Measurements from ENCODE around the gene MAPK6. TPM values are rescaled to one million over a fixed set of nuclear protein-coding genes. Genes with fewer than 3 reads are reported as not detected.

The MAPK6 gene
- total RNA-seq, 4 donors from 2014 or later, result 14.1 to 34.6 (median 22.3) TPM

DNA sequence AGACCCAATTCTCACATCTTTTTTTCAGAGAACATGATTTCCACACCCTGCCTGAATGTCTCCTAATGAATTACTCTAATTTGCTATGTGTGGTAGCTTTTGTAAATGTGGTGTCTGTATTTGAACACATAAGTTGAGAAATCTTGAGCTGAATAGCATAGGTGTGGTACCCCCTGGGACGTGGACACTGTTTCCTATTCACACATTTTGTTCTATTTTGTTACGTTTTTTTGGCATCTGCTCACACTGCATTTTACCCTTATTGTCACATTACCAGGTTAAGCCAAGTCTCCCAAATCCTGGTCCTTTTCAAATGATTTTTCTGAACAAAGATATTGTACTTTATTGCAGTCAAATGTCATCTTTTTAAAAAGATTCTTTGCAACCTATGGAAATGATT lies 6.8 kb upstream of the MAPK6 start:
- TF ChIP-seq, protein P1, sequence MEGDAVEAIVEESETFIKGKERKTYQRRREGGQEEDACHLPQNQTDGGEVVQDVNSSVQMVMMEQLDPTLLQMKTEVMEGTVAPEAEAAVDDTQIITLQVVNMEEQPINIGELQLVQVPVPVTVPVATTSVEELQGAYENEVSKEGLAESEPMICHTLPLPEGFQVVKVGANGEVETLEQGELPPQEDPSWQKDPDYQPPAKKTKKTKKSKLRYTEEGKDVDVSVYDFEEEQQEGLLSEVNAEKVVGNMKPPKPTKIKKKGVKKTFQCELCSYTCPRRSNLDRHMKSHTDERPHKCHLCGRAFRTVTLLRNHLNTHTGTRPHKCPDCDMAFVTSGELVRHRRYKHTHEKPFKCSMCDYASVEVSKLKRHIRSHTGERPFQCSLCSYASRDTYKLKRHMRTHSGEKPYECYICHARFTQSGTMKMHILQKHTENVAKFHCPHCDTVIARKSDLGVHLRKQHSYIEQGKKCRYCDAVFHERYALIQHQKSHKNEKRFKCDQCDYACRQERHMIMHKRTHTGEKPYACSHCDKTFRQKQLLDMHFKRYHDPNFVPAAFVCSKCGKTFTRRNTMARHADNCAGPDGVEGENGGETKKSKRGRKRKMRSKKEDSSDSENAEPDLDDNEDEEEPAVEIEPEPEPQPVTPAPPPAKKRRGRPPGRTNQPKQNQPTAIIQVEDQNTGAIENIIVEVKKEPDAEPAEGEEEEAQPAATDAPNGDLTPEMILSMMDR (IDR thresholded peaks at IDR 0.05; ENCODE audit: low read depth), result no peak

DNA sequence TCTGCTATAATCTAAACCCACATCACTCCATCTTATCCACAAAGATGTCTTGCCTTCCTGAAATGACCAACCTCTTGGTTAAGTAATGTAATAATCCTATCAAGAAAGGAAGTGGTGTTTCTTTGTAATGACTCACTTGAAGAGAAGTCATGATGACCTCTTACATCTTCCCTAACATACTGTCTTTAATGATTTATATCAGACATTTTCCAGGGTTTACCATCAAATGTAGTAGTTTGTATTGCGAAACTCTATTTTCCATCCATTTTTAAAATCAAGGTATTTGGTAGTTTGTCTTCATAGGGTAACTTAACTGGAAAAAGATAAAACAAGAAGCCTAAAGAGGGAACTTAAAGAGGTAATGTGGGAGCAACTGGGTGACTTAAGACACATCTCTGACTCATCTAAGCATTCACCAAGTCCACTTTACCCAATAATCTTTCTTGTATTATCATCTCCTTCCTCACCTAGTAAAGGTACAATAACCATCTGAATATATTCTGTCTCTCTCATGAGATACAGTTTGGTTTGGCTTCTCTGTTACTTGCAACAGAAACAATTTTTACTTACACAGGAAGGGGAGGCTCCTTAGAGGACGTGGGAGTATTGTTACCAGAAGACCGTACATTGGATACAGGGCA lies 5.7 kb upstream of the MAPK6 start:
- TF ChIP-seq, protein P1 (IDR thresholded peaks at IDR 0.05; ENCODE audit: low read depth), result no peak

DNA sequence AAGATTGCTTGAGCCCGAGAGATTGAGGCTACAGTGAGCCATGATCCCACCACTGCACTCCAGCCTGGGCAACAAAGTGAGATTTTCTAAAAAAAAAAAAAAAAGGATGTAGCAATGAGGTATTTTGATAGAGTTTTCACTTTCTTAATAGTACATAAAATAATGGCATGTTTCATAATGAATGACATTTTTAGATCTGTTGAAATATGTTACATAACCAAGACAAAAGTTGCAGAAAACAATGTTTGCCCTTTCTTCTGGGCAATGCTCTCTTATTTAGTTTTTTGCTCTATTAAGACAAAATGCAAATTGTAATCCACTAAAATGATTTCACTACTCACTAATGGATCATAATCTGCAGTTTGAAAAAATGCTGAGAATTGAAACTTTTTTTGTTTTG lies 4.4 kb upstream of the MAPK6 start:
- TF ChIP-seq, protein P1 (IDR thresholded peaks at IDR 0.05; ENCODE audit: low read depth), result no peak

DNA sequence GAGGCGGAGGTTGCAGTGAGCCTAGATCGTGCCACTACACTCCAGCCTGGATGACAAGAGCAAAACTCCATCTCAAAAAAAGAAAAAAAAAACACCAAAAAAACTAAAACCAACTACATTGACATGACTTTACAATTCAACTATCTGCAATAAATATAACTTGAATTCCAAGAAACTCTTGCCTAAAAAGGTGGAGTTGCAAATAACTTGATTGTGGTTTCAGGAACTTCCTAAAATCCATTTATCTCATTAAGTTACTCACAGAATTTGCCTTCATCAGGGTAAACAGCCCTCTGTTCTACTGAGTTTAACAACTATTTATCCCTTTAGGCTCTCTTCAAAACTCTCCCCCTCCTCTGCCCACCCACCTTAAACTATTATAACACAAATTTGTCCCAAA lies 2.7 kb upstream of the MAPK6 start:
- TF ChIP-seq, protein P1 (IDR thresholded peaks at IDR 0.05; ENCODE audit: low read depth), result no peak

DNA sequence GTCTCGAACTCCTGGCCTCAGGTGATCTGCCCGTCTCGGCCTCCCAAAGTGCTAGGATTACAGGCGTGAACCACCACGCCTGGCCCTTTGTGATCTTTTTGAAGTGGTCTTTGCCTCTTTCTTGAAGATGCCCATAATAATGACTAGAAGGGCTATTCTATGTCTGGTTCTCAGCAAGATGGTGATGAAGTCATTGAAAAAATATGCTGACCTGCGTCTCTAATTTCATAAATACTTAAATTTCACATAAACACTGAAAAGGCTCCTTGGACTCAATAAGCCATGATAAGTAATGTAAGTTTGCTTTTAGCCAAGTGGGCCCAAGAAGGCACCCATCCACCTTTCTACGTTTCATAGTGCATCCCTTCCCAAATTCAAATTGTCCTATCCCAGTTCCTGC lies 775 bp upstream of the MAPK6 start:
- TF ChIP-seq, protein P1 (IDR thresholded peaks at IDR 0.05; ENCODE audit: low read depth), result no peak

DNA sequence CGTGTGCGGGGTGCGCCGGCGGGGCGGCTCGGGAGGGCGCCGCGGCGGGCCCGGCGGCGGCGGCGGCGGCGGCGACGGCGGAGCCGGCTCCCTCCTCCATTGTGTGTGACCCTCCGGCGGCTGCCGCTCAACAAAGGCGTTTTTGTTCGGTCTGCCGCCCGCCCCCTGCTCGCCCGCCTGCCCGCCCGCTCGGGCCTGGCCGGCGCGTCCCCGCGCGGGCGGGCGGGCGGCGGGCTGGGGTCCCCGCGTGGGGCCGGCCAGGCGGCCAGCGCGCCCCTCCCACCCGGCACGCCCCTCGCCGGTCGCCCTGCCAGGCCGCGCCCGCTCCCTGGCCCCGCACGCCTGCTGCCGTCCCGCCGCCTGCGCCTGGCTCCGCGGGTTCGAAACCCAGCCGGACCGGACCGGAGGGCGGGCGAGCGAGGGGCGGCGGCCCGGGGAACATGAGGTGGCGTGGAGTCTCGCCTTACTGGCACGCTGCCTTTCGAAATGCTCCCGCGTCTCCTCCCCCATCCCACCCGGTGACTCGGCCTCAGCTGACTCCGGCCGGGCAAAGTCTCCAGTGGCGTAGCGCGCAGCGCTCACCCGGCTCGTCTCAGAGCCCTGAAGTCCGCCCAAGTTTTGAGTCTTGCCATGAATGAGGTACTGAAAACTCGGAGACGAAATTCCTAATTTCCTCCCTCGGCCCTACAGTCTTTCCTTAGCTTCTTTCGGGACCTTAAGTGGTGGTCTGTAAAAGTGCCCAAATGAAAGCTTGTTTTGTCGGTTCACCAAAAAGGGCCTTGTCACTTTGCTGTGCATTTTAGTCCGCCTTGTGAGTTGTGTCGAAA lies 588 bp downstream of the MAPK6 start:
- TF ChIP-seq, protein P1 (IDR thresholded peaks at IDR 0.05; ENCODE audit: low read depth), result no peak

DNA sequence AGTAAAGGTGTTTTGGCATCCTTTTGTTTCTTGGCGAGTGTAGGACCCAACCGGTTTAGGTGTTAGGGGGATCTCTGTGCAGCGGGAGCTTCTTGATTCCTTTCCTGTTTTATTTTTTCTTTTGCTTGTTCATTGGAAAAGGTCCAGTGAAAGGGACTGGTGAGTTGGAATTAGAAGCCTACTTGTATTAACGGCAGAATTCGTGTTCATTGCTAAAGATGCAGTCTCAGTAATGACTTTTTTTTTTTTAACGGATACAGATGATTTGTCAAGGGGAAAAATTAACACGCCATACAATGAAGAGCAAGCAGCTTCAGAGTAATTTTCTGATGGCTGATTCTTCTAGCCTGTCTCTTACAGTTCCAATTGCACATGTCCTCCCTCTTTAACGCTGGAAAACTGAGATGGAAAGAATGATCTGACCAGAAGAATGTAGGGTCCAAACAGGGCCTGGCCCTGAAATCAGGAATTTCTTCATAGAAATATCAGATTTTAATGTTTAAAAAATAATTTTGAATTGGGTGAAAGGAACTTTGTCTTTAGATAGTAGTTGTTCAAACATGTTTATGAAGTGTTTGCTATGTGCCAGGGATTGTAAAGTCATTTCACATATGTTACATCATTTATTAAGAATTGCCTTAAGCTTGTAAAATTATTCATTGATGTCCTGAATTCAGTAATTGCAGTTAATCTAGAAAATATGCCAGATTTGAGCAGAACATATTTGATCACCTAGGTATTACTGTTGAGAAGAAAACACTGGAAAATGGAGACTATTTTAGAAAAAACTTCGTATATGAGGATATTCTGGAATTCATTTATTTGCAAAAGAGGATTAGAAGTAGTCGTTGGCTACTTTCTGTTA lies 1.4 kb downstream of the MAPK6 start:
- TF ChIP-seq, protein P1 (IDR thresholded peaks at IDR 0.05; ENCODE audit: low read depth), result no peak

All from subcutaneous adipose tissue (tissue), 4 donors.